Fibroblast of lung (primary cell): ENCODE data around the gene EXOC3L2.

Experiments
- EZH2 ChIP-seq: IDR thresholded peaks from 2 replicates; pipeline ENCODE4 v1.5.1; 2012; ENCODE audit warnings: low read length, control low read depth, mild to moderate bottlenecking; ENCODE audit errors: missing control alignments
- TF ChIP-seq, protein P1 (sequence below), 2 donors: IDR thresholded peaks in 1 of 2; conservative IDR thresholded peaks in 1 of 2; 1 replicate in 1 of 2; 2 replicates in 1 of 2; pipeline ENCODE4 v1.5.1; 2011 to 2012; ENCODE audit warnings: low read length in 2 of 2, control low read depth in 1 of 2, inconsistent platforms in 1 of 2, low read depth in 1 of 2, mild to moderate bottlenecking in 1 of 2

DNA sequence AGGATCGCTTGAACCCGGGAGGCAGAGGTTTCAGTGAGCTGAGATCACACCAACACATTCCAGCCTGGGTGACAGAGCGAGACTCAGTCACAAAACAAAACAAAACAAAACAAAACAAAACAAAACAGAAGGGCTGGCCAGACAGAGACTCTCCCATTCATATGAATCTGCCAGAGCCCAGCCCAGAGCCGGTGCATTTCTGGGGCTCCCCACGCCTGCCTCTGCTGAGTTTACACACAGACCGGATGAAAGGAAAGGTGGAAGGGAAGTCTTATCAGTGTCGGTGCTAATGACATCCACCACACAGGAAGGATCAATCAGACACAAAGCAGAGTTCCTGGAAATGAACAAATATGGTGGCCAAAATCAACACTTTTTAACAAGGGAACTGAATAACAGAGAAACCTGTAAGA is 74.0 kb downstream of the EXOC3L2 start:
- TF ChIP-seq, protein P1, sequence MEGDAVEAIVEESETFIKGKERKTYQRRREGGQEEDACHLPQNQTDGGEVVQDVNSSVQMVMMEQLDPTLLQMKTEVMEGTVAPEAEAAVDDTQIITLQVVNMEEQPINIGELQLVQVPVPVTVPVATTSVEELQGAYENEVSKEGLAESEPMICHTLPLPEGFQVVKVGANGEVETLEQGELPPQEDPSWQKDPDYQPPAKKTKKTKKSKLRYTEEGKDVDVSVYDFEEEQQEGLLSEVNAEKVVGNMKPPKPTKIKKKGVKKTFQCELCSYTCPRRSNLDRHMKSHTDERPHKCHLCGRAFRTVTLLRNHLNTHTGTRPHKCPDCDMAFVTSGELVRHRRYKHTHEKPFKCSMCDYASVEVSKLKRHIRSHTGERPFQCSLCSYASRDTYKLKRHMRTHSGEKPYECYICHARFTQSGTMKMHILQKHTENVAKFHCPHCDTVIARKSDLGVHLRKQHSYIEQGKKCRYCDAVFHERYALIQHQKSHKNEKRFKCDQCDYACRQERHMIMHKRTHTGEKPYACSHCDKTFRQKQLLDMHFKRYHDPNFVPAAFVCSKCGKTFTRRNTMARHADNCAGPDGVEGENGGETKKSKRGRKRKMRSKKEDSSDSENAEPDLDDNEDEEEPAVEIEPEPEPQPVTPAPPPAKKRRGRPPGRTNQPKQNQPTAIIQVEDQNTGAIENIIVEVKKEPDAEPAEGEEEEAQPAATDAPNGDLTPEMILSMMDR (conservative IDR thresholded peaks at IDR 0.05 in 1 of 2, IDR thresholded peaks at IDR 0.05 in 1 of 2; ENCODE audit: low read depth in 1 of 2, low read length in 2 of 2), result no peak
- TF ChIP-seq EZH2, result no peak
